Muscle layer of duodenum (tissue), 2 donors: ENCODE measurements around the gene MIEN1.
"Not testable (repeated sequence)": the region's sequence is repeated elsewhere in the genome, so short reads cannot be mapped to it uniquely, and the experiment has no call there.

Source experiments
- H3K27ac ChIP-seq: one replicate; pipeline ENCODE4 v1.7.0; 2013; ENCODE audit warnings: mild to moderate bottlenecking, low read length
- H3K27me3 ChIP-seq: one replicate; pipeline ENCODE4 v1.7.0; 2013; ENCODE audit warnings: low read depth, mild to moderate bottlenecking, control low read depth, low read length
- H3K36me3 ChIP-seq, 2 donors: one replicate each; pipeline ENCODE4 v1.7.0; 2013; ENCODE audit warnings: low read length in 2 of 2, control low read depth in 1 of 2, mild to moderate bottlenecking in 1 of 2; ENCODE audit not compliant: insufficient read depth in 2 of 2, control insufficient read depth in 1 of 2
- H3K4me1 ChIP-seq, 2 donors: one replicate each; pipeline ENCODE4 v1.7.0; 2013; ENCODE audit warnings: low read length in 2 of 2, mild to moderate bottlenecking in 2 of 2, control low read depth in 1 of 2, moderate library complexity in 1 of 2; ENCODE audit not compliant: insufficient read depth in 2 of 2, control insufficient read depth in 1 of 2
- H3K4me3 ChIP-seq, 2 donors: one replicate each; pipeline ENCODE4 v1.7.0; 2013; ENCODE audit warnings: low read length in 2 of 2, low read depth in 1 of 2, mild to moderate bottlenecking in 1 of 2
- H3K9me3 ChIP-seq, 2 donors: one replicate each; pipeline ENCODE4 v1.7.0; 2013; ENCODE audit warnings: low read length in 2 of 2, control low read depth in 1 of 2, mild to moderate bottlenecking in 1 of 2; ENCODE audit not compliant: control insufficient read depth in 1 of 2
- donor health status: healthy.

Gene MIEN1

GRCh38 chr17:39765175-39765574, 34.8 kb upstream of the MIEN1 start:
- Histone ChIP-seq H3K27ac (no peak overlapping the region), H3K4me1 (no peaks in the 10 kb centered on the region), H3K4me3 (no peak overlapping the region), H3K36me3 (no peaks in the 10 kb centered on the region), H3K9me3 (no peaks in the 10 kb centered on the region), H3K27me3 (no peaks in the 10 kb centered on the region)

GRCh38 chr17:39764171-39764570, 33.8 kb upstream of the MIEN1 start:
- not testable (repeated sequence) for H3K9me3 ChIP-seq, H3K4me1 ChIP-seq, H3K27me3 ChIP-seq, H3K4me3 ChIP-seq, H3K27ac ChIP-seq, H3K36me3 ChIP-seq

DNA sequence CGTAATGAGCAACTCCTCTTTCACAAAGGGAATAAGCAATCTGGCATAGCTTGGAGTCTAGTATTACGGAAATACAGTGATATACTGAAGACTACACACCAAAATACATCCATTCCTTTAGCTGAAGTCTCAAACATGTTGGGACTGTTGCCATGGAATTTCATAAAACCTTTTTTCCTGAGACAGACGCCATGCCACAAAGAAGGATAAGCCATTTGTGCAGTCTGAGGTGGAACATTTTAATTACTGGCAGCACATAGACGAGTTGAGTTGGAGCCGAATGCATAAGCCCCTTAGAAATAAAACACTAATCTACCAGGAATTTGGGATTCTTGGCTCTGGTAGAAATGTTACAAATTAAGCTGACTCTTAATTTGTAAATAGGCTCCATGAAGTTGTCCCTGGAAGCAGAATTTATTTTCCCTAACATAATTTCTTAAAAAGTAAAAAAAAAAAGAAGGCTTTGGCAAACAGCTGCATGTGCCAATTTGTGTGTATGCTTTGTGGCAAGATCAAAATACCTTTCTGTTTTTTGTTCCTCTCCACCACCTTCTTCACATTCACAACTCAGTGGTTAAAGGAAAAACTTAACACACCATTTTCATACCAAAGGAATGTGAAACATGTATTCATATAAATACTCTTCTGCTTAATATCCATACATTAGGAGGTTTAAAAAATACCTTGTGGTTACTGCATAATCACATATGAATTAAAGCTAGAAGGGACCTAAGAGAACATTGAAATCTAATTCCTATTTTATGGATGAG, 32.9 kb upstream of the MIEN1 start:
- no peaks in the 10 kb centered on the region for H3K4me1 ChIP-seq
- no peaks in the 10 kb centered on the region for H3K9me3 ChIP-seq
- no peaks in the 10 kb centered on the region for H3K27me3 ChIP-seq
- H3K36me3 ChIP-seq, result no peaks in the 10 kb centered on the region
- no peak overlapping the region for H3K27ac ChIP-seq
- H3K4me3 ChIP-seq, result no peak overlapping the region

- H3K27me3 ChIP-seq, result no peaks in the 10 kb centered on the region
Measured at GRCh38 chr17:39761861-39762496, 31.6 kb upstream of the MIEN1 start.

GRCh38 chr17:39759204-39759603, 28.9 kb upstream of the MIEN1 start:
- Histone ChIP-seq H3K4me1 (peaks cover 6 to 8% of the 10 kb centered on the region in 2 donors), H3K27me3 (no peaks in the 10 kb centered on the region), H3K9me3 (no peaks in the 10 kb centered on the region)

More at GRCh38 chr17:39761861-39762496, 31.6 kb upstream of the MIEN1 start:
- Histone ChIP-seq H3K36me3 (no peaks in the 10 kb centered on the region), H3K27ac (no peak overlapping the region), H3K4me1 (no peaks in the 10 kb centered on the region), H3K4me3 (no peak overlapping the region), H3K9me3 (no peaks in the 10 kb centered on the region)

GRCh38 chr17:39757931-39758873, 27.9 kb upstream of the MIEN1 start:
- Histone ChIP-seq H3K9me3 (no peaks in the 10 kb centered on the region), H3K4me1 (peaks cover 7 to 8% of the 10 kb centered on the region in 2 donors), H3K36me3 (no peaks in the 10 kb centered on the region), H3K27ac (no peak overlapping the region), H3K4me3 (no peak overlapping the region), H3K27me3 (no peaks in the 10 kb centered on the region)

More at GRCh38 chr17:39759204-39759603, 28.9 kb upstream of the MIEN1 start:
- Histone ChIP-seq H3K27ac (no peak overlapping the region), H3K36me3 (no peaks in the 10 kb centered on the region), H3K4me3 (no peak overlapping the region)

- Histone ChIP-seq H3K4me3 (no peak overlapping the region), H3K4me1 (peaks cover 8 to 9% of the 10 kb centered on the region in 2 donors), H3K27ac (no peak overlapping the region), H3K9me3 (no peaks in the 10 kb centered on the region), H3K27me3 (no peaks in the 10 kb centered on the region), H3K36me3 (no peaks in the 10 kb centered on the region)
Measured at GRCh38 chr17:39757176-39757662, 26.9 kb upstream of the MIEN1 start.

DNA sequence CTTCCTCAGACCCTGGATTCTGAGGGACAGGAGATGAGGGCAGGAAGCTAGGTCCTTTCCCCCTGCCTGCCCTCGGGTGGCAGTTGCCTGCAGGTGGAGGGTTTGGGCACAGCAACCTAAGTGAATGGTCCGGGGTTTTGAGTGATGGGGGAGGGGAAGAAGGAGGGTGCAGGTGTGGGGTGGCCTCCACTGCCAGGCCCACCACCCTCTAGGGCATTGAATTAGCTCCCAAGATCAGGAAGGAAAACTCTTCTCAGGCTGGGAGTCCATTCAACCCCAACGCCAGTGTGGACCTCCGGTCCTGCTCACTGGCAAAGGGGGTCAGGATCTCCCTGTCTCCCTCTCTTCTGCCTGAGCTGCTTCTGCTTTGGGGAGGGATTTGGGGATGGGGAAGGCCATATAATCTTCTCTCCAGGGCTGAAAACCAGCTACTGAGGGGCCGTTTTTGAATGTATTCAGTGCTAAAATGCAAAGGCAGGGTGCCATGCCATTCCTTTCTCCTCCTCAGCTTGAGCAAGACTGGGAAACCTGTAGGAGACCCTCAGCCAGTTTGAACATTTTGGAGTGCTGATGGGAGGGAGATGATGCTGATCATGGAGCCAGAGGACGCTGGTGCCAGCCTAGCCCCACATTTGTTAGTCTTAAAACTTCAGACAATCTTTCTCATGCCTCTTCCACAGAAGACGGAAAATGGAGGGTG, 26.2 kb upstream of the MIEN1 start:
- Histone ChIP-seq H3K4me3 (no peak overlapping the region), H3K4me1 (peaks cover 8 to 9% of the 10 kb centered on the region in 2 donors), H3K27ac (no peak overlapping the region)

DNA sequence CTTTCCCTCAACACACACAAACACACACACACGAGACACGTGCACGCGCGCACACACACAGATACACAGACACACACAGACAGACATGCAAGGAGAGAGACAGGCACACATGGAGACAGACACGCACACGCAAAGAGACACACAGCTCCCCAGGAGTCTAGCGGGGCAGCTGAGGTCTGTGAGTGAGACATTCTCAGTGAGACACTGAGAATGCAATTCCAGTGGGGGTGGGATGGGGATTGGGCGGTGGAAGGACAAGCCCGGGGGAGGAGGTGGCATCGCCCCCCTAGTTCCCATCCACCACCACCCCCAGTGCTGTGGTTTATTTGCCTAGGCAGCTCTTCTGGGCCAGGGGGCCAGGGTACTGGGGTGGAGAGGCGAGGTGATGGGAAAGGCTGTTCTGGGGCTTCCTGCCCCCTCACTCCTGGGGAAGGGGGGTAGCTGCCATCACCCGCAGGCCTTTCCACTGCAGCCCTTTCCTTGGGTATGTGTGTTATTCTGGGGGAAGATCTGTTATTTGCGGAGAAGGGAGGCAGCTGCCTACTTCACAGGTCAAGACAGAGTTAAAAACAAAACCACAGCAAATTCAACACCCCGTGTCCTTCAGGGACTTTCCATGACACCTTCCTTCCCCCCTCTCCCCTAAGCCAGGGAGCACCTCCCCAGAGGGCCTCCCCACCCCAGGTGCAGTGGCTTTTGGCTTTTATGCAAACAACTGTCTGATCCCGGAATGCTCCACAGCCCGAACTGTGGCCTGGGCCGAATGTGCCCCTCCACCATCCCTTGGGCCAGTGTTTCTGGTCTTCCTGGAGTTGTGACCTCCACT, 25.4 kb upstream of the MIEN1 start:
- H3K4me3 ChIP-seq, result no peak overlapping the region
- no peaks in the 10 kb centered on the region for H3K36me3 ChIP-seq
- H3K4me1 ChIP-seq, result peaks cover 8 to 9% of the 10 kb centered on the region in 2 donors
- peak overlapping the region; percentile 67 for H3K27ac ChIP-seq
- no peaks in the 10 kb centered on the region for H3K9me3 ChIP-seq
- H3K27me3 ChIP-seq, result no peaks in the 10 kb centered on the region

More for the DNA sequence above, 26.2 kb upstream of the MIEN1 start:
- Histone ChIP-seq H3K9me3 (no peaks in the 10 kb centered on the region), H3K27me3 (no peaks in the 10 kb centered on the region), H3K36me3 (no peaks in the 10 kb centered on the region)

DNA sequence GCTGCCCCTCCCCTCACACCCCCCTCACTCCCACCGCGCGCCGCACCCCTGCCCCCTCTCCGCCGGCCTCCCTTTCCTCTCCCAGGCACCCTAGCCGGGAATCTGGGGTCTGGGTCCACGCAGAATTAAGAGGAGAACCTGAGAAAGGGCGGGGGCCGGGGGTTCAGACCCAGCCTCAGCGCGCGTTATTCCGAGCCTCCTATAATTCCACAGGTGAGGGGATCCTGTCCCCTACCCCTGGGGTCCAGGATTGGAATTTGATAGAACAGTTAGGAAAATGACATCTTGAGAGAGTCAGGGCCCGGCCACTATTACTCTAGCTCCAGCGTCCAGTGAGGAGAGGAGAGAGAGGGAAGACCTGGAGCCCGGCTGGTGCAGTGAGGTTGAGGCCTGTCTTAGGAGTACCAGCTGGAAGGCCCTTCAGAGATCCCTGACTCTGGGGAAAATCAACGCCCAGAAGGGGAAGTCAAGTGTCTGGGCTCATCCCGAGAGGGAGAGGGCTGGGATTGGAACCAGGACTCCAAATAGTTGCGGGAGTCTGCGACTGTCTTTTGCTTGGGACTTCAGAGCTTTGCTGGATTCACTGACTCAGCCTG, 24.7 kb upstream of the MIEN1 start:
- Histone ChIP-seq H3K36me3 (no peaks in the 10 kb centered on the region), H3K27me3 (no peaks in the 10 kb centered on the region), H3K4me1 (peaks cover 8 to 9% of the 10 kb centered on the region in 2 donors), H3K27ac (peak overlapping the region; percentile 67), H3K4me3 (peak overlapping the region; percentile 52 to 71), H3K9me3 (no peaks in the 10 kb centered on the region)
